A673 (cell line): Measurements from ENCODE around the gene ARHGEF40. TPM values are rescaled to one million over a fixed set of nuclear protein-coding genes. Genes with fewer than 3 reads are reported as not detected.

Experiments
- BruUV-seq: library from RNA; stranded (reverse); fragments of 400-500 nt; replicated peaks from 2 replicates; lab custom pipeline; 2021; lab: Mats Ljungman, UMichigan
- CTCF ChIA-PET: fragments of 300-600 bp; sonication (Branson Sonifier 250); formaldehyde crosslinking; loops from one replicate; lab custom pipeline; 2022; ENCODE audit warnings: antibody characterized with exemption; lab: Charles Lee
- POLR2A ChIA-PET: fragments of 300-600 bp; sonication (Branson Sonifier 250); formaldehyde crosslinking; loops from one replicate; lab custom pipeline; 2022; ENCODE audit warnings: antibody characterized with exemption; ENCODE audit not compliant: low non-redundant PET; lab: Charles Lee
- DNase-seq: peaks from one replicate; pipeline ENCODE4 v3.0.0-alpha.2; 2015; ENCODE audit warnings: low spot score
- H3K27ac ChIP-seq: fragments of 200-600 bp; sonication (generic); 2 replicates; pipeline ENCODE4 v1.5.1; 2016; ENCODE audit warnings: mixed run types, low read depth, mild to moderate bottlenecking, mixed read lengths, antibody characterized with exemption, low read length; ENCODE audit not compliant: poor library complexity, severe bottlenecking
- H3K27me3 ChIP-seq: fragments of 200-600 bp; sonication (generic); replicated peaks from 2 replicates; pipeline ENCODE4 v1.6.1; 2017; ENCODE audit warnings: mixed run types, low read depth, mild to moderate bottlenecking, mixed read lengths, antibody characterized with exemption, low read length; ENCODE audit not compliant: insufficient read depth, poor library complexity
- H3K36me3 ChIP-seq: fragments of 200-600 bp; sonication (generic); 2 replicates; pipeline ENCODE4 v1.6.1; 2016; ENCODE audit warnings: mixed run types, mild to moderate bottlenecking, mixed read lengths, antibody characterized with exemption, low read length; ENCODE audit not compliant: insufficient read depth, poor library complexity, severe bottlenecking
- H3K4me1 ChIP-seq: fragments of 200-600 bp; sonication (generic); 2 replicates; pipeline ENCODE4 v1.6.1; 2017; ENCODE audit warnings: mixed run types, mild to moderate bottlenecking, mixed read lengths, antibody characterized with exemption, low read length; ENCODE audit not compliant: insufficient read depth, poor library complexity, severe bottlenecking
- H3K4me3 ChIP-seq: fragments of 200-600 bp; sonication (generic); 2 replicates; pipeline ENCODE4 v1.5.1; 2016; ENCODE audit warnings: low read depth, mixed run types, mild to moderate bottlenecking, mixed read lengths, low read length; ENCODE audit not compliant: poor library complexity, severe bottlenecking
- H3K9me3 ChIP-seq: fragments of 200-600 bp; sonication (generic); 2 replicates; pipeline ENCODE4 v1.6.1; 2016; ENCODE audit warnings: mixed run types, low read depth, mild to moderate bottlenecking, mixed read lengths, antibody characterized with exemption, low read length; ENCODE audit not compliant: poor library complexity, severe bottlenecking
- EZH2 ChIP-seq: fragments of 200-600 bp; sonication (generic); IDR thresholded peaks from 2 replicates; pipeline ENCODE4 v1.6.1; 2017; ENCODE audit warnings: borderline replicate concordance, low read depth, mild to moderate bottlenecking, mixed read lengths, antibody characterized with exemption, low read length; ENCODE audit not compliant: poor library complexity, severe bottlenecking
- intact Hi-C: fragments of 100-400 bp; cut with micrococcal nuclease; formaldehyde crosslinking; loops from one replicate; pipeline ENCODE4 v1.10.0; 2022; ENCODE audit not compliant: unreplicated experiment
- total RNA-seq: library from RNA; stranded (reverse); gene quantifications from 2 replicates; pipeline ENCODE4 v1.2.3, GENCODE V29; 2021
- TF ChIP-seq, protein P1 (sequence below): fragments of 300-800, 200-600 bp; sonication (generic); conservative IDR thresholded peaks from 2 replicates; pipeline ENCODE4 v1.5.1; 2017; ENCODE audit warnings: low read depth, mild to moderate bottlenecking, antibody characterized with exemption, low read length, moderate library complexity, mixed read lengths

Gene ARHGEF40
- total RNA-seq, 1 experiment from 2014 or later = 89.6 TPM

DNA sequence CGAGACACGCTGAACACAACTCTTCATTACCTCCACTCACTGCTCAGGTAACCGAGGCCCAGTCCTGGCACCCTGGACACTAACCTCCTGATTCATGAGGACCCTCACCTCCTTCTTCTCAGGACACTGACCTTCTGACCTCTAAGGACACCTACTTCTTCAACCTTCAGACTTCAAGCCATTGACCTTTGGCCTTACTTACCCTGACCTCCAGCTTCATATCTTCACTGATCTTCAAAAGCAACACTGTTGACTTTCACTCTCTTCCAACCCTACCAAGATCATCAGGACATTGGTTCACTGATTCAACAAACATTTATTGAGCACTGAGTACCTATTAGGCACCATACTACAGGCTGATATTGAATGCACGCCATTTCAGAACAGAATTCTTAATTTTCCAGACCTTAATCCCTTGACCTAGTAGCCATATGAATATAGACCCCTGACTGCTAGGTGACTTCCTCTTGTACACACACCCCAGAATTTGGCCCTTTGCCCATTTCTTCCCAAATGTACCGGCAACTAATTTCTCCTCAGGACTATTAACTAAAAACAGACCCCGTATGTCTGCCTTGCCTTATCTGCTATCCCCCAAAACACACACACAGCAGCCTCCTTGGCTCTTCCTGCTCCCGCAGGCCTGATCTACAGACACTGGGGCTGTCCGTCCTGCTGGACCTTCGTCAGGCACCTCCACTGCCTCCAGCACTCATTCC lies 5.8 kb downstream of the ARHGEF40 start:
- Histone ChIP-seq H3K9me3 (no peaks in the 10 kb centered on the region), H3K4me1 (peaks cover 14% of the 10 kb centered on the region), H3K27ac (no peak overlapping the region), H3K27me3 (no peaks in the 10 kb centered on the region), H3K4me3 (no peak overlapping the region), H3K36me3 (peaks cover 72% of the 10 kb centered on the region)
- ChIA-PET CTCF (interaction anchor here (0.6 kb wide), 1 partner anchor 12 kb away, joined by 3 read pairs; no protein-coding TSS in a partner anchor), POLR2A (no interaction called here)
- intact Hi-C loops = no loop called here
- no TSS peak for BruUV-seq
- no peak for TF ChIP-seq EZH2
- TF ChIP-seq, protein P1, sequence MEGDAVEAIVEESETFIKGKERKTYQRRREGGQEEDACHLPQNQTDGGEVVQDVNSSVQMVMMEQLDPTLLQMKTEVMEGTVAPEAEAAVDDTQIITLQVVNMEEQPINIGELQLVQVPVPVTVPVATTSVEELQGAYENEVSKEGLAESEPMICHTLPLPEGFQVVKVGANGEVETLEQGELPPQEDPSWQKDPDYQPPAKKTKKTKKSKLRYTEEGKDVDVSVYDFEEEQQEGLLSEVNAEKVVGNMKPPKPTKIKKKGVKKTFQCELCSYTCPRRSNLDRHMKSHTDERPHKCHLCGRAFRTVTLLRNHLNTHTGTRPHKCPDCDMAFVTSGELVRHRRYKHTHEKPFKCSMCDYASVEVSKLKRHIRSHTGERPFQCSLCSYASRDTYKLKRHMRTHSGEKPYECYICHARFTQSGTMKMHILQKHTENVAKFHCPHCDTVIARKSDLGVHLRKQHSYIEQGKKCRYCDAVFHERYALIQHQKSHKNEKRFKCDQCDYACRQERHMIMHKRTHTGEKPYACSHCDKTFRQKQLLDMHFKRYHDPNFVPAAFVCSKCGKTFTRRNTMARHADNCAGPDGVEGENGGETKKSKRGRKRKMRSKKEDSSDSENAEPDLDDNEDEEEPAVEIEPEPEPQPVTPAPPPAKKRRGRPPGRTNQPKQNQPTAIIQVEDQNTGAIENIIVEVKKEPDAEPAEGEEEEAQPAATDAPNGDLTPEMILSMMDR = no peak
- DNase-seq = no peak

DNA sequence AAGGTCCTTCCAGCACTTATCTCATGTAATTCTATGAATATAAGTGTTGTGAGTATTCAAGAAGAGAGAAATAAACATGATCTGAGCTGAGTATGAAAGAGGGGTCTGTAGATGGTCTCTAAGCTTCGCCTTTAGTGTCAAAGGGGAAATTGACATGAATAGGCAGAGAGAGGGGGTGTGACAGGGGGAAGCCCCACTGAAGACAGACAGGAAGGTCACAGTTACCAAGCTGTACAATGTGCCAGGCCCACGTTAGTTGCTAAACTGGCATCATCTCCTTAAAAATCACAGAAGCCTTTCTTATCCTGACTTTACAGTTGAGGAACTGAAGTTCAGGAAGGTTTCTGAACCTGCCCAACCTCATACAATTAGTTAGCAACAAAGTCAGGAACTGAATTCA lies 7.6 kb downstream of the ARHGEF40 start:
- peaks cover 2% of the 10 kb centered on the region for H3K4me1 ChIP-seq
- ChIA-PET CTCF (no interaction called here), POLR2A (no interaction called here)
- no peak overlapping the region for H3K27ac ChIP-seq
- H3K4me3 ChIP-seq = no peak overlapping the region
- TF ChIP-seq EZH2 = no peak
- TF ChIP-seq, protein P1 = no peak
- no TSS peak for BruUV-seq
- no peaks in the 10 kb centered on the region for H3K27me3 ChIP-seq
- DNase-seq = no peak
- no peaks in the 10 kb centered on the region for H3K9me3 ChIP-seq
- intact Hi-C loops = no loop called here
- H3K36me3 ChIP-seq = peaks cover 89% of the 10 kb centered on the region

DNA sequence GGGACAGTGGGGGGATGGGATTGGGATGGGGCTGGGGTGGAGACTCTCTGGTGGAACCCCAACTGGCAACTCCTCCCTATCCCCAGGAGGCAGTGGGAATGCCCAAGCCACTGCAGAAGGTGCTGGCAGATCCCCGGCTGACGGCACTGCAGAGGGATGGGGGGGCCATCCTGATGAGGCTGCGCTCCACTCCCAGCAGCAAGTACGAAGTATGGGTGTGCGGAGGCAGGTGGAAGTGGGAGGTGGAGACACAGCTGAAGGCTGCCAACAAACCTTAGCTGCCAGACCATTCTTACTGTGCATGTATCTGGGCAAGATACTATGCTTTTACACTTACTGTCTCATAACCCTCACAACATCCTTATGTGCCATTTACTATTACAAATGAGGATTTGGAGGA lies 8.2 kb downstream of the ARHGEF40 start:
- DNase-seq = no peak
- H3K4me1 ChIP-seq = no peaks in the 10 kb centered on the region
- no peak overlapping the region for H3K27ac ChIP-seq
- POLR2A ChIA-PET = no interaction called here
- no peaks in the 10 kb centered on the region for H3K27me3 ChIP-seq
- BruUV-seq = no TSS peak
- TF ChIP-seq, protein P1 = no peak
- no peak for TF ChIP-seq EZH2
- no peak overlapping the region for H3K4me3 ChIP-seq
- no peaks in the 10 kb centered on the region for H3K9me3 ChIP-seq
- CTCF ChIA-PET = no interaction called here
- H3K36me3 ChIP-seq = peaks cover 90% of the 10 kb centered on the region
- intact Hi-C loops = no loop called here
